SK-MEL-5 (cell line): Measurements from ENCODE around the gene SDC4. TPM values are rescaled to one million over a fixed set of nuclear protein-coding genes. Genes with fewer than 3 reads are reported as not detected.
"Not testable (repeated sequence)": the region's sequence is repeated elsewhere in the genome, so short reads cannot be mapped to it uniquely, and the experiment has no call there.

ENCODE experiments used
- DNase-seq: peaks from one replicate; pipeline ENCODE4 v3.0.0-alpha.2; 2016; ENCODE audit warnings: low read depth, low spot score
- in situ Hi-C: cut with HindIII; loops from 2 replicates; pipeline ENCODE4 v1.10.0; 2016; ENCODE audit warnings: low sequenced_read_pairs, high pct_unique_total_duplicates, low pct_unique_long_range_greater_than_20kb
- total RNA-seq: library from RNA; depleted of rRNA; stranded (reverse); fragments of >200 nt; shearing (Covaris generic); gene quantifications from 2 replicates; pipeline ENCODE4 v1.2.3, GENCODE V29; 2014

The SDC4 gene
- total RNA-seq, 1 experiment from 2014 or later = 17.5 TPM

DNA sequence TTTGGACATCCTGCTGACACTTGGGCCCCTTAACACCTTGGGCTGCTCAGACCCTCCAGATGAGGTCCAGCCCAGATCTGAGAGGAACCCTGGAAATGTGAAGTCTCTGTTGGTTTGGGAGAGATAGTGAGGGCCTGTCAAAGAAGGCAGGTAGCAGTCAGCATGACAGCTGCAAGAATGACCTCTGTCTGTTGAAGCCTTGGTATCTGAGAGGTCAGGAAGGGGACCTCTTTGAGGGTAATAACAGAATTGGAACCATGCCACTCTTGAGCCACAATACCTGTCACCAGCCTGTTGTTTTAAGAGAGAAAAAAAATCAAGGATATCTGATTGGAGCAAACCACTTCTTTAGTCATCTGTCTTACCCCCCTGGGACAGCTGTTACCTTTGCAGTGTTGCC, 18.9 kb upstream of the SDC4 start:
- no peak for DNase-seq
- in situ Hi-C loops = no loop called here

DNA sequence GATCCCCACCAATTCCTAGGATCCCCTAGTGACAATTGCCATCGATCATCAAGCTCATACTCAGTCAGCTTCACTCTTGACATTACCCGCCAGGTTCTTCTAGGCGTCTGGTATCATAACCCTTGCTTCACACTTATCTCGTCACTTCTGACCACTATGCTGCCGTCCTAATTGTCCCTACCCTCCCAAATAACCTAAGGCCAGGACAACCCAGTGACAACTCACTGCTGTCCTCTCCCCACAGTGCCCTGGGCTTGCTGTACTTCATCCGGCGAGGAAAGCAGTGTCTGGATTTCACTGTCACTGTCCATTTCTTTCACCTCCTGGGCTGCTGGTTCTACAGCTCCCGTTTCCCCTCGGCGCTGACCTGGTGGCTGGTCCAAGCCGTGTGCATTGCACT, 18.4 kb upstream of the SDC4 start:
- no peak for DNase-seq
- in situ Hi-C loops = no loop called here

DNA sequence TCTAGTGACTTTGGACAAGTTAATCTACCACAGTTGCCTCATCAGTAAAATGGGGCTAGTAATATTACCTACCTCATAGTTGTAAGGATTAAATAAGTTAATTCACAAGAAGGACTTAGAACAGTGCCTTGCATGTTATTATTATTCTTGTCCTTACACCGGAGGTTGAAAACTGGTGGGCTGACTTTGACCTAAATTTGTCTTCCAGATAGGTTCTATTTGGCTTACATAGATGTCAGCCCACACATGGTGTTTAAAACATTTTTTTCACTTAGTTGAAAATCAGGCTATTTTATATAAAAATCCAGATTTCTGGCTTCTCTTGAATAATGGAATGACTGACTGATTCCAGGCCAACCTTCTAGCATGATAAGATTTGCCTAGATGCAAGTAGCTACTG, 18.0 kb upstream of the SDC4 start:
- no peak for DNase-seq
- in situ Hi-C loops = no loop called here

DNA sequence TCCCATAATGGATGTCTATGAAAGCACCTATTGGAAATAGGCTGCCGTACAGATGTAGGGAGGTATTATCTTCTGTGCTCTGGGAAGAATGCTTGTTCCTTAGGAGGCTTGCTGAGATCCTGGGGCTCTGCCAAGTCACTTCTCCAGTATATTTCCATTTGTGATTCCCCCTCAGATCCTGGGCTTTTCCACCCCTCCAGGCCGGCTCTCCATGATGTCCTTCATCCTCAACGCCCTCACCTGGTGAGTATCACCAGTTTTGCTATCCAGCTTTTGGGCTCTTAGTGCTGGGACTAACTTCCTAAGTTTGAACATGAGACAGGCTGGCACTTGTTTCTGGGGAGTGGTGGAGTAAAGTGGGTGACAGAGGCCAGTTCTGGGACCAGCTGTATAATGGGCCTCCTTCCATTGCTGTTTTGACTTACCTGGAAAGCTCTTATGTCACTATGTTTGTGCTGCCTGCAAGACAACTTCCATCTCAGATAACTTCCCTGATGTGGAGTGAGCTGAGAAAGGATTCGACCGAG, 17.3 kb upstream of the SDC4 start:
- in situ Hi-C loops = no loop called here
- no peak for DNase-seq

DNA sequence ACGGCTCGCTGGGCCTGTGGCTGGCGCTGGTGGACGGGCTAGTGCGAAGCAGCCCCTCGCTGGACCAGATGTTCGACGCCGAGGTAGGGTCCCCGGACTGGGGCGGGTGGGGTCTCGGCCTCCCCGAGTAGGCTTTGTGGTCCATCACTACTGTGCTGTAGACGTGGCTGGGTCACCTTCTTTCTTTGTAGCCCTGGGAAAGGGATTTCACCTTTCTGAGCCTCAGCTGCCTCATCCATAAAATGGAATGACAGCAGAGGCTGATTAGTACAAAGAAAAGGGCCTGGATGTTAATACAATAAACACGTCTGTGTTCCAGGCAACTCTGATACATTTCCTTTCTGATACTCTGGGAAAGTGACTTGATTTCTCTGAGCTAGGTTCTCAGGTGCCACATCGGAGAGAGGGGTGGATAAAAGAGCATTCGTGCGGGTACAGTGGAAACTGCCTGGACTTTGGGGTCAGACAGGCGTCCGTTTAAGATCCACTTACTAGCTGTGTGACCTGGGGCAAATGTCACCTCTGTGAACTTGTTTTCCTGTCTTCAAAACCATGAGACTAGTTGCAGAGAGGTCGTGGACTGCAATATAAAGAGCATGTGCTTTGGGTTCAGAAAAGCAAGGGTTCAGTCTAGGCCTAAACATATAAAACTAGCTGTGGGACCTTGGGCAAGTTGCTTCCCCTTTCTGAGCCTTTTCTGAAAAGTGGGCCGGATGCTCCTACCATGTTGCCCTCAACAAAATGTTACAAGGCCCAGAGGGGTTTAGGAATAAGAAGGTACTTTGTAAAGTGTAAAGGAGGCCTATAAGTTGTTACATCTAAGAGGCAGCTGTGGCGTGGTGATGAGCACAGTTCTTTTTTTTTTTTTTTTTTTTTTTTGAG, 15.6 kb upstream of the SDC4 start:
- DNase-seq = no peak
- in situ Hi-C loops = no loop called here

DNA sequence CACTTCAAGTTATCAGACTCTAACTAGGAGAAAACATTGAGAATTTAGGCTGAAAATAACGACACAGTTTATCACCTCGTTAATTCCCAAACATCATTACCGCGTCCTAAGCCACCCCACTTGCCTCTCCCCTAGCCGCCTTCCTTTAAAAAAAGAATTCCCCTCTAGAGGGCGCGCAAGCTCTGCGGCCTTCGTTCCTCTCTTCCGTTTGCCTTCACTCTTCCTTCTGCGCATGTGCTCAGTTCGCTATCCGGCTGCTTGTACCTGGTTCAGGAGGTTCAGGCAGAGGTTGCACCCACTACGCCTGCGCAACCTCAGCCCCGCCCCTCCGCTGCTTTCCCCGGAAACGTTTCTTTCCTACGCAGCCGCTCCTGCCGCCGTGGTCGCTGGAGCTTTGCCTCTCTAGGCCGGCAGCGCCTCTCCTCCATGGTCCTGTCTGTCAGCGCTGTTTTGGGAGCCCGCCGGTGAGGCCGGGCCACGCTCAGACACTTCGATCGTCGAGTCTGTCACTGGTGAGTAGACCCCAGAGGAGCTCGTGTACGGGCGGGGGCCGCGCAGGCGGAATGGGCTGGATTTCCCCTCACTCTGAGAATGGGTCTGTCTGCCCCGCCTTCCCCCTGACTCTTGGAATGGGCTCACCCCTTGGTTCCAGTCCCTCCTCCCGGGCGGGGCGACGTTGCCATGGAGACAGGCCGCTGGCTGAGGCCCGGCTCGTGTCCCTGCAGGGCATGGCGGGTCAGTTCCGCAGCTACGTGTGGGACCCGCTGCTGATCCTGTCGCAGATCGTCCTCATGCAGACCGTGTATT, 14.8 kb upstream of the SDC4 start, which contains the start of gene SYS1:
TSS of gene SYS1 (plus strand) at position 353 of the 807 bp plus-strand sequence. CDS start at position 729, 376 bp downstream.
- in situ Hi-C loops = no loop called here
- DNase-seq = peak; percentile 100

DNA sequence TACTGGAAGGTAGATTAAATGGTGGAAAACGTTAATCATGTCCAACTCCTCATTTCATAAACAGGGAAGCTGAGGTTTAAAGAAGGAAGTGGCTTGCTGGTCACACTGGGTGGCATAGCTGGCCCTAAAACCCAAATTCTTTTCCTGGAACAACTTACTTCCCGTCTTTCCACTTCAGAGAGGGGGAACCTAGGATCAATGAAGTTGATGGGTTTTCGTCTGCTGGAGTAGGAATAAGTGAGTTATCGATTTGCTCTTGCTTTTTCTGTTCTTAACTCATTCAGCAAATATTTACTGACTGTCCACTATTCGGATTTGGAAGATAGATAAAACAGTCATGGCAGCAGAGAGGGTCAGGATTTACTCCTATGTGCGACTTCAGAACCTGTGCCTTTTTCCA, 13.6 kb upstream of the SDC4 start:
- DNase-seq = no peak
- in situ Hi-C loops = no loop called here

DNA sequence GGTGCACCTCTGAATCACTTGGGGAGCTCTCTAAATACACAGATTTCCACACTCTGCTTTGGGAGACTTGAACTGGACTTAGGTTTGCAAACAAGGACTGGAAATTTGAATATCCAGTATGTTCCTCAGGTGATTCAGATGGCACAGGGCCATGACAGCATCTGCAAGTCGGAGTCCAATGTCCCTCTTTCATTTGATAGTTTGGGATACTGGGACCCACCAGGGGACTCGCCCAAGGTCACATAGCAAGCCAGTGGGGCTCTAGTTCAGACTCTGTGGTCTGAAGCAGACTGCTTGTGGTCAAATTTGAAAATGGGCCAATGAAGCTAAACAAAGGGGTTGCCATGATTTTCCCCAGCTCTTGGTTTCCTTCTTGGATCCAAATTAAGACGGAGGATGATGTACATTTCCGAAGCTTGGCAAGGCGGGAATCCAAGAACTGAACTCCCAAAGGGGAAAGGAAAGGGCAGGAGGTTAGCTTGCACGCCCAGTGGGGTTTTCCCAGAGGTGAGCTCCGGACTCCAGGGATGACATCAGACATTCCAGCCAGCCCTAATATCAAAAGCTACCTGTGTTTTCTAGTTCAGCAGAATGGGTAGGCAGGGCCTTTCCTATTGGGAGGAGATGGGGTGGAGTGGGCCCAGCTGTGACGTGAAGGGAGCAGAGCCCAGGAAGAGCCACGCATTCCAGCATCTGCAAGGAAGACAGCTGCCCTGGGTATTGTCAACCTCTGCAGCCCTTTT, 11.4 kb upstream of the SDC4 start:
- in situ Hi-C loops = no loop called here
- DNase-seq = no peak

DNA sequence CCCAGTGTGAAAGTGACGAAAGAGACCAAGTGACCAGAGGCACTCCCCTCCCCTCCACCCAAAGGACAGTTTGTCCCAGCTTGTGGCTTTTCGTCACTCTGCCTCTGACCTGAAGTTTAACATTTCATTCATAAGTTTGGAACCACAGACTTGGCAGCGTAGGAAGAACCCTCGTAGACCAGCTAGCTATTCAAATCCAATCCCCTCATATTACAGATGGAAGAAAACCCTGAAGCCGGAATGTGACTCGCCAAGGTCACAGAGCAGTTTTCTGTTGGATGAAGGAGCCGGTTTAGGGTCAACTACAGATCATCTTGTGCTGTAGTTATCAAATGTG, 10.8 kb upstream of the SDC4 start:
- DNase-seq = no peak

DNA sequence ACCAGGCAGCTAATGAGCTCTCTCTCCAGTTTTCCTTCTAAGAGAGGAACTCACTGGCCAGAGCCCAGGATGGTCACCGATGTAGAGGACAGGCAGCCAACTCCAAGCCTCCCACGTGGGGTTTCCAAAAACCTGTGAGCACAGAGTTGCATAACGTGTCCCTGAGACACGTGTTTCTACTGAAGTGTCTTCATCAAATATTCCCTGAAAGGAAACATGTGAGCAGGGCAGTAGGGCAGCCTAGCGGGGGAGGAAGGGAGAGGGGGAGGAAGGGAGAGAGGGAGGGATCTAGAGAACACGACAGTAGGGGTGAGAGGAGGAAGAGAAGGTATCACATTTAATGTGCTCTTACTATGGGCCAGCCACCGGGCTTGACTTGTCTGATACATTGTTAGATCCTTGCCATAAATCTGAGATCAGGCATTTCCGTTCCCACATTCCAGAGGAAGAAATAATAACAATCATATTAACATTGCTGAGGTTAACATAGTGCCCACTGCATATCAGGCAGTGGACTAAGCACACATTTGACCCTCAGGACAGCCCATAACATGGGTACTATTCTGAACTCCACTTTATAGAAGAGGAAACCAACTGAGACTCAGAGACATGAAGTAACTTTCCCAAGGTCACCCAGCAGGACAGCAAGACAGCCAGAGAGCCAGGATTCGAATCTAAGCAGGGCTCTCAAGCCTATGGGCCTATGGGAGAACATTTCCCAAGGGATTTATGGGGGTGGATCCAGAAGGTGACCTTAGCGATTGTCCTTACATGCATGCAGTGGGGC, 10.3 kb upstream of the SDC4 start:
- in situ Hi-C loops = no loop called here

More for the DNA sequence above, 10.8 kb upstream of the SDC4 start:
- in situ Hi-C loops = no loop called here

DNA sequence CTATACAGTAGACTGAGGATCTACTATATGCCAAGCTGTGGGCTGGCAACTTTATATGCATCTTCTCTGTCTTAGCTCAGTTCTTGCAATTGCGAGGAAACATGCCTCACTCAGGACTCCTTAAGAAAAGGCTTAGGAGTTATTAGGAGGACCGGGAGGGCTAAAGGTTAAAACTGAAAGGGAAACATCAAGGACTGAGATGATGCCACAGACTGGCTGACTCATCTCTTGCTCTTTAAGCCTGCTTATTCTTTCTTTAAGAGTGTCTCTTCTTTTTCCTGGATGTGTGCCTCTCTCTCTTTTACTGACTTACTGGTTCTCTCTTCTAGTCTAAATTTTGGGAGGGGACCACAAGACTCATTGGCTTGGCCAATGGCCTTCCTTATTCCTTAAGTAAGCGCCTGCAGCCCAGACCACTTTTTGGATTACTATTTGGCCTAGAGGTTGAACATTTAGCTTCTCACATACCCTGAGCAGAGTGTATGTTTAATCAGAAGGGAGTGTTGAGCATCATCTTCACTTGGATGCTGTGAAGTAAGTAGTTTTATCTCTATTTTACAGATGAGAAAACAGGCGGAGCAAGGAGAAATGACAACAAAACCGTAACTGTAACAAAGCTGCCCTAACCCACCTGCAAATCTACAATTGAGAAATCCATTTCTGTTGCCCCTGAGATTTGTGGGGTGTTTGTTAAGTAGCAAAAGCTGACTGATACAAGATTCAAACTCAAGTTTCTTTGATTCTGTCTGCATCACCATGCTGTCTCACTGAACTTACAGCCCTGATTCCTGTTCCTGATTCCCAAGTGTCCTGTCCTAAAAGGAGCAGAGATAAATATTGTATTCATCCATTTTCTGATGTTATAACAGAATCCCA, 7.2 kb upstream of the SDC4 start:
- in situ Hi-C loops = no loop called here
- DNase-seq = no peak

More for the DNA sequence above, 10.3 kb upstream of the SDC4 start:
- peak; percentile 57 for DNase-seq

DNA sequence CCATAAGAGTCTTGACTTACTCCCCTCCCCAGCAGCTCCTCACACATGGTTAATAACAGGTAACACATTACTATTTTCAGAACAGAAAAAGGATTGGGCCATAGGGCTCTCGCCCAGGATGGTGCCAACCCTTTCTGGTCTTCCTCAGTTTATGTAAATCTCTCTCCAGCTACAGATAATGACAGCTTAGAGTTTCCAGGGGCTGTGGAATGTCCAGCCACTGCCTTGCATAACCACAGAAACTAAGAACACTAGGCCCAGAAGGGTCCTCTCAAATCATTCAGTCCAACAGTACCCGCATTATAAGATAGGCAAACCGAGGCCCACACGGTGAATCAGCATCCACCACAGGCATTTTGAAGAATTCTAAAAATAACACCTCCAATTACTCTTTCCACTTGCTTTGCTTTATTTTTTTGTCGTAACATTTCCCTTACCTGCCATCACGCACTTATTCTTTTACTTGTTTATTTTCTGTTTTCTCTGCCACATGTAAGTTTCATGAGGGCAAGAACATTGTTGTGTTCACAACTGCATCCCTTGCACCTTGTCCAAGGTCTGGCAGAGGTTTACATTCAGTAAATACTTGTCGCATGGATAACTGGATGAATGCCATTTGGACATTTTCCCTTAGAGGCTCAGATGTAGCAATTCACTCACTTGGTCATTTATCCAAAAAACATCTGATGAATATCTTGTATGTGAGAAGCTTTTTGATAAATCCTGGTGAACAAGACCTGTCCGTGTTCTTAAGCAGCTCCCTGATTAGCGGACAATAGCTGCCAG, 6.4 kb upstream of the SDC4 start:
- no peak for DNase-seq
- in situ Hi-C loops = no loop called here

DNA sequence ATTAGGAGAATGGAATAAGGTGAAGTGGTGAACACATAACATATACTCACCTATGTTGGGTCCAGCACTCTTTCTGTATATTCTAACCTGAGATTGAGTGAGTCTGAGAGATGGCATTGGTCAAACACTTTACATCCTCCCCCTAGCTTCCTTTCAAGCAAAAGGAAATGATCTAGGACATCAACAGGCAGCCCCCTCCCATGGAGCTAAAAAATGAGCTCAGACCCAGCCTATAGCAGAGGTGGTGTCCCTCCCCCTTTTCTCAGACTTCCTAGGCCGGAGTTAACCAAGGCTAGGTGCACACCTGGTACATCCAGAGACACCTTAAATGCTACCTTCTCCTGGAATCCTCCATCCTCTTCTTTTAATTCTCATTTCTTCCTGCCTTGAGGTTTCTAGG, 5.5 kb upstream of the SDC4 start:
- DNase-seq = no peak
- in situ Hi-C loops = no loop called here

DNA sequence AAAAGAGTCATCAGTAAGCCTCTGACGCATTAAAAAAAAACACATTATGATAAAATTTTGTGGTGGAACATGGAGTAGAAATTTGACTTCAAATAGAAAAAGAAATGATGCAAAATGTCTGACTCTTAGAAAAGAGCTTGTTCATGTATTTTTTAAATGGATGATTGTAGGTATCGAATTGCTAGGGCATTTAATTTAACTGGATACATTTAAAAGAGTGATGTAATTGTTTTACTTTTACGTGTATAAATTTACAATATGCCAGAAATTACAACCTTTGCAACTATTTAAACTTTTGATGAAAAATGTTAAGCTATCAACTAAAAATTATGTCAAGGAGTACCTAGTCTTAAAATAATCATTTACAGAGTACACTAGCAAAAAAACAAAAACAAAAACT, 4.5 kb upstream of the SDC4 start:
- in situ Hi-C loops = no loop called here
- no peak for DNase-seq

DNA sequence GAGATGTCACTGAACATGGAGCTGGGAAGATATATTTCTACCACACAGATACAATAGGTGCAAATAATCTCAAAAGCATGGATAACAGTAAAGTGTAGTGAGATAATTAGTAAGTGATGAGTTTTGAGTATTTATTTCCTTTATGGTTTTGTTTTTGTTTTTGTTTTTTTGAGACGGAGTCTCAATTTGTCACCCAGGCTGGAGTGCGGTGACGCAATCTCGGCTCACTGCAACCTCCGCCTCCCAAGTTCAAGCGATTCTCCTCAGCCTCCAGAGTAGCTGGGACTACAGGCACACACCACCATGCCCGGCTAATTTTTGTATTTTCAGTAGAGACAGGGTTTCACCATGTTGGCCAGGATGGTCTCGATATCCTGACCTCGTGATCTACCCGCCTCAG, 2.6 kb upstream of the SDC4 start:
- in situ Hi-C loops, DNase-seq: not testable (repeated sequence)

DNA sequence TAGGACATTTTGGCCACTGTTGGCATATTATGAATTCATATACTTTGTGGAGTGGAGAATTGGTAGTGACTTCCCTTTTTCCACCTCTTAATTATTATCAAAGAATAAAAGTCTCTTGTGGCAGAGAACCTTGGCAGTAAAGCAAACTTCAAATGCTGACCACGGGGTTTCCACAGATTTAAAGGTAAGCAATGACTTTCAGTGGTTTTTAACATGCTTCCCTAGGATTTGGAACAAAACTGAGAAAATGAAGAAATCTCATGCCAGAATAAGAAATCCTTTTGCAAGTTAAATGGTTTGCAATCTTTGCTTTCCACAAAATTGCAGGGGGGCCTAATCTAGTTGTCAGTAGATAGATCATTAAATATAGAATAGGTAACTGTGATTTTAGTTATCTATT, 2.0 kb upstream of the SDC4 start:
- in situ Hi-C loops = no loop called here
- DNase-seq = no peak
